Nephron (organoid): ENCODE results near the gene SDR42E2.

Experiments
- H3K27ac Mint-ChIP-seq, 3 experiments: 2 replicates each; pipeline ENCODE4 v1.8.0; 2020; ENCODE audit warnings: mixed read lengths in 3 of 3, mild to moderate bottlenecking in 2 of 3, moderate library complexity in 1 of 3
- H3K27me3 Mint-ChIP-seq: 2 replicates; pipeline ENCODE4 v1.8.0; 2021; ENCODE audit warnings: low read depth, mild to moderate bottlenecking, moderate library complexity, mixed read lengths
- H3K36me3 Mint-ChIP-seq: 2 replicates; pipeline ENCODE4 v1.8.0; 2020; ENCODE audit warnings: low read depth, mixed read lengths
- H3K4me1 Mint-ChIP-seq: 2 replicates; pipeline ENCODE4 v1.8.0; 2020; ENCODE audit warnings: mixed read lengths
- H3K4me3 Mint-ChIP-seq, 3 experiments: 2 replicates each; pipeline ENCODE4 v1.8.0; 2020; ENCODE audit warnings: mild to moderate bottlenecking in 3 of 3, mixed read lengths in 3 of 3, moderate library complexity in 2 of 3
- H3K9me3 Mint-ChIP-seq: 2 replicates; pipeline ENCODE4 v1.8.0; 2020; ENCODE audit warnings: mixed read lengths
- CTCF ChIP-seq, 3 experiments: fragments of 200-600 bp; sonication (generic); IDR thresholded peaks; one replicate each; pipeline ENCODE4 v1.5.0; 2021; ENCODE audit warnings: antibody characterized with exemption in 3 of 3; ENCODE audit not compliant: unreplicated experiment in 3 of 3

The SDR42E2 gene

GRCh38 chr16:22138482-22138881 lies 23.8 kb upstream of the SDR42E2 start:
- peaks cover 5% of the 10 kb centered on the region for H3K4me1 Mint-ChIP-seq
- H3K36me3 Mint-ChIP-seq: no peaks in the 10 kb centered on the region
- no peak for TF ChIP-seq CTCF (IDR thresholded peaks at IDR 0.05; ENCODE audit: unreplicated experiment in 3 of 3)
- no peak overlapping the region for H3K27ac Mint-ChIP-seq
- H3K27me3 Mint-ChIP-seq: no peaks in the 10 kb centered on the region
- no peaks in the 10 kb centered on the region for H3K9me3 Mint-ChIP-seq
- H3K4me3 Mint-ChIP-seq: no peak overlapping the region

- Mint-ChIP-seq H3K4me1 (peaks cover 5% of the 10 kb centered on the region), H3K27ac (no peak overlapping the region), H3K9me3 (no peaks in the 10 kb centered on the region), H3K36me3 (no peaks in the 10 kb centered on the region), H3K27me3 (peaks cover under 1% of the 10 kb centered on the region), H3K4me3 (no peak overlapping the region)
- no peak for TF ChIP-seq CTCF (IDR thresholded peaks at IDR 0.05; ENCODE audit: unreplicated experiment in 3 of 3)
Observed at GRCh38 chr16:22139008-22139407, 23.3 kb upstream of the SDR42E2 start.

GRCh38 chr16:22139732-22140131 lies 22.6 kb upstream of the SDR42E2 start:
- no peak overlapping the region for H3K4me3 Mint-ChIP-seq
- peaks cover 6% of the 10 kb centered on the region for H3K27me3 Mint-ChIP-seq
- H3K27ac Mint-ChIP-seq: no peak overlapping the region
- no peaks in the 10 kb centered on the region for H3K9me3 Mint-ChIP-seq
- no peak for TF ChIP-seq CTCF (IDR thresholded peaks at IDR 0.05; ENCODE audit: unreplicated experiment in 3 of 3)
- H3K36me3 Mint-ChIP-seq: no peaks in the 10 kb centered on the region
- peaks cover 5% of the 10 kb centered on the region for H3K4me1 Mint-ChIP-seq

GRCh38 chr16:22141767-22142166 lies 20.5 kb upstream of the SDR42E2 start:
- peaks cover 5% of the 10 kb centered on the region for H3K4me1 Mint-ChIP-seq
- peaks cover 6% of the 10 kb centered on the region for H3K27me3 Mint-ChIP-seq
- no peaks in the 10 kb centered on the region for H3K9me3 Mint-ChIP-seq

GRCh38 chr16:22144520-22144919 lies 17.8 kb upstream of the SDR42E2 start:
- H3K4me3 Mint-ChIP-seq: no peak overlapping the region
- peaks cover 14% of the 10 kb centered on the region for H3K27me3 Mint-ChIP-seq
- no peak overlapping the region for H3K27ac Mint-ChIP-seq
- H3K9me3 Mint-ChIP-seq: no peaks in the 10 kb centered on the region
- TF ChIP-seq CTCF (IDR thresholded peaks at IDR 0.05; ENCODE audit: unreplicated experiment in 3 of 3): no peak
- H3K4me1 Mint-ChIP-seq: peaks cover 5% of the 10 kb centered on the region
- no peaks in the 10 kb centered on the region for H3K36me3 Mint-ChIP-seq

More at GRCh38 chr16:22141767-22142166, 20.5 kb upstream of the SDR42E2 start:
- no peak overlapping the region for H3K27ac Mint-ChIP-seq
- no peak overlapping the region for H3K4me3 Mint-ChIP-seq
- H3K36me3 Mint-ChIP-seq: no peaks in the 10 kb centered on the region
- peak in 1 of 3 experiments; percentile 20 for TF ChIP-seq CTCF (IDR thresholded peaks at IDR 0.05; ENCODE audit: unreplicated experiment in 3 of 3)

GRCh38 chr16:22147853-22148252 lies 14.5 kb upstream of the SDR42E2 start:
- Mint-ChIP-seq H3K4me3 (no peak overlapping the region), H3K9me3 (no peaks in the 10 kb centered on the region), H3K27ac (no peak overlapping the region), H3K4me1 (no peaks in the 10 kb centered on the region), H3K27me3 (peaks cover 20% of the 10 kb centered on the region), H3K36me3 (no peaks in the 10 kb centered on the region)
- TF ChIP-seq CTCF (IDR thresholded peaks at IDR 0.05; ENCODE audit: unreplicated experiment in 3 of 3): no peak
